HepG2 (cell line): ENCODE results near the gene TRDMT1. TPM values are rescaled to one million over a fixed set of nuclear protein-coding genes. Genes with fewer than 3 reads are reported as not detected.

ENCODE experiments used
- ATAC-seq: fragments of 200-7000 bp; cut with Tn5 transposase; 3 replicates; pipeline ENCODE4 v1.9.1; 2020; ENCODE audit warnings: mild to moderate bottlenecking, moderate library complexity
- BruUV-seq: library from RNA; stranded (reverse); fragments of 400-500 nt; replicated peaks from 2 replicates; lab custom pipeline; 2021; lab: Mats Ljungman, UMichigan
- CTCF ChIA-PET: fragments of 300-600 bp; formaldehyde crosslinking; extraction: SDS; loops from one replicate; lab custom pipeline; 2021; ENCODE audit warnings: low total read pairs, inconsistent platforms, low intra/inter-chr PET ratio; lab: Yijun Ruan, JAX
- POLR2A ChIA-PET: fragments of 350-600 bp; sonication (Branson Sonifier 250); formaldehyde crosslinking; loops from one replicate; lab custom pipeline; 2020; ENCODE audit warnings: antibody characterized with exemption, inconsistent platforms; lab: Yijun Ruan, JAX
- DNase-seq: peaks from one replicate; pipeline ENCODE4 v3.0.0-alpha.2; 2015; ENCODE audit warnings: low spot score
- FAIRE-seq: peaks from 3 replicates; lab custom pipeline; 2011; peaks lifted over from hg19 to GRCh38; lab: Jason Lieb, UNC
- H2AFZ ChIP-seq: one replicate; pipeline ENCODE4 v1.6.1; 2011; ENCODE audit warnings: low read length, inconsistent platforms
- H3K27ac ChIP-seq: fragments of 300-600 bp; 3 replicates; pipeline ENCODE4 v1.8.0; 2011; ENCODE audit warnings: mixed run types, mild to moderate bottlenecking, mixed read lengths, low read length, inconsistent platforms; ENCODE audit not compliant: insufficient read depth; ENCODE audit errors: extremely low read length
- H3K27me3 ChIP-seq, 2 experiments: fragments of 200-600 bp in 1 of 2; 2 replicates in 1 of 2; 3 replicates in 1 of 2; pipeline versions ENCODE4 v1.6.0 to v1.8.0; 2011; ENCODE audit warnings: low read length in 2 of 2, mild to moderate bottlenecking in 2 of 2, moderate library complexity in 2 of 2, inconsistent platforms in 1 of 2; ENCODE audit not compliant: insufficient read depth in 2 of 2, control insufficient read depth in 1 of 2
- H3K36me3 ChIP-seq, 2 experiments: fragments of 200-600 bp in 1 of 2; replicated peaks in 1 of 2; 2 replicates in 1 of 2; 3 replicates in 1 of 2; pipeline versions ENCODE4 v1.5.1 to v1.8.0; 2011; ENCODE audit warnings: low read length in 2 of 2, inconsistent platforms in 1 of 2; ENCODE audit not compliant: insufficient read depth in 2 of 2, control insufficient read depth in 1 of 2
- H3K4me1 ChIP-seq: 2 replicates; pipeline ENCODE4 v1.5.1; 2012; ENCODE audit warnings: low read length, inconsistent platforms; ENCODE audit not compliant: insufficient read depth
- H3K4me2 ChIP-seq: 2 replicates; pipeline ENCODE4 v1.6.0; 2011; ENCODE audit warnings: low read depth, low read length, inconsistent platforms
- H3K4me3 ChIP-seq, 3 experiments: fragments of 200-600 bp in 1 of 3; sonication (generic), shearing (Covaris generic) in 1 of 3; replicated peaks in 1 of 3; 2 replicates each; pipeline ENCODE4 v1.5.1; 2011 to 2016; ENCODE audit warnings: low read length in 3 of 3, inconsistent platforms in 2 of 3, low read depth in 2 of 3, mild to moderate bottlenecking in 2 of 3, control low read depth in 1 of 3, mixed read lengths in 1 of 3; ENCODE audit not compliant: insufficient read depth in 1 of 3
- H3K79me2 ChIP-seq: one replicate; pipeline ENCODE4 v1.6.1; 2011; ENCODE audit warnings: low read length, inconsistent platforms; ENCODE audit not compliant: insufficient read depth
- H3K9ac ChIP-seq: 2 replicates; pipeline ENCODE4 v1.6.0; 2011; ENCODE audit warnings: mild to moderate bottlenecking, low read depth, low read length, inconsistent platforms; ENCODE audit not compliant: insufficient read depth
- H3K9me3 ChIP-seq: 2 replicates; pipeline ENCODE4 v1.5.1; 2012; ENCODE audit warnings: mild to moderate bottlenecking, low read length
- H4K20me1 ChIP-seq: 2 replicates; pipeline ENCODE4 v1.6.0; 2011; ENCODE audit warnings: inconsistent platforms, mild to moderate bottlenecking, low read length, moderate library complexity; ENCODE audit not compliant: insufficient read depth
- CBX1 ChIP-seq: IDR thresholded peaks from one replicate; pipeline ENCODE4 v1.6.1; 2016; ENCODE audit warnings: antibody characterized with exemption, low read depth
- GATAD2A ChIP-seq: IDR thresholded peaks from 2 replicates; pipeline ENCODE4 v1.6.1; 2016
- GTF2F1 ChIP-seq: fragments of 150-350 bp; IDR thresholded peaks from 2 replicates; pipeline ENCODE4 v1.6.1; 2014; ENCODE audit warnings: low read length
- HMG20A ChIP-seq: IDR thresholded peaks from 2 replicates; pipeline ENCODE4 v1.6.1; 2016; ENCODE audit warnings: borderline replicate concordance
- HNF4A ChIP-seq: sonication (generic); formaldehyde crosslinking; IDR thresholded peaks from 2 replicates; pipeline ENCODE4 v1.4.0; 2020; ENCODE audit warnings: missing genetic modification reagents
- HOMEZ ChIP-seq: IDR thresholded peaks from 2 replicates; pipeline ENCODE4 v1.6.1; 2016; ENCODE audit warnings: low read depth
- MAFF ChIP-seq: IDR thresholded peaks from 2 replicates; pipeline ENCODE4 v1.6.1; 2011; ENCODE audit warnings: low read depth, low read length, improper control_type of control experiment
- MAFK ChIP-seq, 2 experiments: IDR thresholded peaks in 1 of 2; conservative IDR thresholded peaks in 1 of 2; 2 replicates each; pipeline ENCODE4 v1.6.1; 2011; ENCODE audit warnings: improper control_type of control experiment in 2 of 2, low read length in 2 of 2
- MYNN ChIP-seq: sonication (generic); formaldehyde crosslinking; IDR thresholded peaks from 2 replicates; pipeline ENCODE4 v1.4.0; 2020; ENCODE audit warnings: mild to moderate bottlenecking, low read depth, missing genetic modification reagents
- PAXIP1 ChIP-seq: sonication (generic); formaldehyde crosslinking; conservative IDR thresholded peaks from 2 replicates; pipeline ENCODE4 v1.4.0; 2020; ENCODE audit warnings: mild to moderate bottlenecking, missing genetic modification reagents, moderate library complexity
- SP4 ChIP-seq: sonication (generic); formaldehyde crosslinking; IDR thresholded peaks from 2 replicates; pipeline ENCODE4 v1.8.1; 2023; ENCODE audit warnings: mild to moderate bottlenecking, missing genetic modification reagents
- TAF1 ChIP-seq: sonication (generic); formaldehyde crosslinking; IDR thresholded peaks from 2 replicates; pipeline ENCODE4 v1.4.0; 2020; ENCODE audit warnings: missing genetic modification reagents
- ZNF580 ChIP-seq: IDR thresholded peaks from 2 replicates; pipeline ENCODE4 v1.6.1; 2016; ENCODE audit warnings: low read depth, borderline replicate concordance
- ZNF597 ChIP-seq: sonication (generic); formaldehyde crosslinking; IDR thresholded peaks from 2 replicates; pipeline ENCODE4 v1.5.0; 2020; ENCODE audit warnings: missing genetic modification reagents
- WGBS: methylation state at CpG from one replicate; pipeline ENCODE4 v1.1.6; 2017; ENCODE audit warnings: low lambda C conversion rate; 5-methylcytosine and 5-hydroxymethylcytosine counted together
- in situ Hi-C: cut with HindIII; loops from 2 replicates; pipeline ENCODE4 v1.10.0; 2017; ENCODE audit warnings: low pct_unique_long_range_greater_than_20kb; ENCODE audit not compliant: extremely low pct_ligation_motif_present
- intact Hi-C: fragments of 100-400 bp; cut with micrococcal nuclease; formaldehyde crosslinking; loops from one replicate; pipeline ENCODE4 v1.10.0; 2022; ENCODE audit not compliant: unreplicated experiment
- polyA plus RNA-seq, 8 experiments: library from polyadenylated mRNA; depleted of rRNA in 3 of 8; stranded (reverse) in 7 of 8; unstranded in 1 of 8; fragments of >200 nt; fragmentation: Illumina TruSeq in 4 of 8; extraction: Trizol in 4 of 8; gene quantifications; 2 replicates each; pipeline versions ENCODE4 v1.2.1 to v1.2.3, GENCODE V29; 2011 to 2016; ENCODE audit warnings: low read depth in 4 of 8, missing spikeins in 1 of 8, mixed read lengths in 1 of 8; ENCODE audit not compliant: insufficient read depth in 1 of 8
- total RNA-seq, 5 experiments: library from RNA; depleted of rRNA; stranded (reverse); fragments of >200 nt; fragmentation: Illumina TruSeq; extraction: Trizol; gene quantifications; 2 replicates each; pipeline ENCODE4 v1.2.3, GENCODE V29; 2016; ENCODE audit warnings: low read depth in 1 of 5
- TF ChIP-seq, protein P1 (sequence below): IDR thresholded peaks from 2 replicates; pipeline ENCODE4 v1.4.0; 2020; ENCODE audit warnings: mild to moderate bottlenecking, missing genetic modification reagents

Gene TRDMT1
- total and polyA plus RNA-seq, 2 of the 13 experiments (the other 11 are each of a cell fraction or from before 2014, with no cell fraction given) = 2.0 to 3.0 TPM

- 29% methylated on average over 1 of the region's 1 CpG for WGBS
- no peak for FAIRE-seq
- no peak overlapping the region for H3K9ac ChIP-seq
- TF ChIP-seq ZNF580 (CRISPR knock-in tag) = no peak
- TF ChIP-seq GATAD2A (CRISPR knock-in tag) = peak; percentile 52; the same call in 1 of the 2 replicates
- TF ChIP-seq HMG20A (CRISPR knock-in tag) = peak; percentile 53; the same call in 1 of the 2 replicates
- no peak for TF ChIP-seq GTF2F1
- TF ChIP-seq MAFK (conservative IDR thresholded peaks at IDR 0.05 in 1 of 2, IDR thresholded peaks at IDR 0.05 in 1 of 2; ENCODE audit: low read length in 2 of 2) = 0 out of 4 replicates have a peak, but pooled peaks of 1 of the 2 experiments have one; percentile 0
- 0 out of 2 replicates have a peak, but pooled peaks have one; percentile 21 for TF ChIP-seq PAXIP1 (CRISPR knock-in tag)
- TF ChIP-seq CBX1 = no peak
- no peak for TF ChIP-seq SP4 (CRISPR knock-in tag)
- no peak for TF ChIP-seq TAF1 (CRISPR knock-in tag)
- peak; percentile 22; the same call in 1 of the 2 replicates for TF ChIP-seq HOMEZ (CRISPR knock-in tag)
- TF ChIP-seq, protein P1, sequence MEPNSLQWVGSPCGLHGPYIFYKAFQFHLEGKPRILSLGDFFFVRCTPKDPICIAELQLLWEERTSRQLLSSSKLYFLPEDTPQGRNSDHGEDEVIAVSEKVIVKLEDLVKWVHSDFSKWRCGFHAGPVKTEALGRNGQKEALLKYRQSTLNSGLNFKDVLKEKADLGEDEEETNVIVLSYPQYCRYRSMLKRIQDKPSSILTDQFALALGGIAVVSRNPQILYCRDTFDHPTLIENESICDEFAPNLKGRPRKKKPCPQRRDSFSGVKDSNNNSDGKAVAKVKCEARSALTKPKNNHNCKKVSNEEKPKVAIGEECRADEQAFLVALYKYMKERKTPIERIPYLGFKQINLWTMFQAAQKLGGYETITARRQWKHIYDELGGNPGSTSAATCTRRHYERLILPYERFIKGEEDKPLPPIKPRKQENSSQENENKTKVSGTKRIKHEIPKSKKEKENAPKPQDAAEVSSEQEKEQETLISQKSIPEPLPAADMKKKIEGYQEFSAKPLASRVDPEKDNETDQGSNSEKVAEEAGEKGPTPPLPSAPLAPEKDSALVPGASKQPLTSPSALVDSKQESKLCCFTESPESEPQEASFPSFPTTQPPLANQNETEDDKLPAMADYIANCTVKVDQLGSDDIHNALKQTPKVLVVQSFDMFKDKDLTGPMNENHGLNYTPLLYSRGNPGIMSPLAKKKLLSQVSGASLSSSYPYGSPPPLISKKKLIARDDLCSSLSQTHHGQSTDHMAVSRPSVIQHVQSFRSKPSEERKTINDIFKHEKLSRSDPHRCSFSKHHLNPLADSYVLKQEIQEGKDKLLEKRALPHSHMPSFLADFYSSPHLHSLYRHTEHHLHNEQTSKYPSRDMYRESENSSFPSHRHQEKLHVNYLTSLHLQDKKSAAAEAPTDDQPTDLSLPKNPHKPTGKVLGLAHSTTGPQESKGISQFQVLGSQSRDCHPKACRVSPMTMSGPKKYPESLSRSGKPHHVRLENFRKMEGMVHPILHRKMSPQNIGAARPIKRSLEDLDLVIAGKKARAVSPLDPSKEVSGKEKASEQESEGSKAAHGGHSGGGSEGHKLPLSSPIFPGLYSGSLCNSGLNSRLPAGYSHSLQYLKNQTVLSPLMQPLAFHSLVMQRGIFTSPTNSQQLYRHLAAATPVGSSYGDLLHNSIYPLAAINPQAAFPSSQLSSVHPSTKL (CRISPR knock-in tag) = peak; percentile 60
- no peak for TF ChIP-seq ZNF597 (CRISPR knock-in tag)
- peak; percentile 13; the same call in 1 of the 2 replicates for TF ChIP-seq MAFF
- TF ChIP-seq MYNN (CRISPR knock-in tag) = no peak
- TF ChIP-seq HNF4A (CRISPR knock-in tag) = peak; percentile 80
- TF ChIP-seq, all 625 proteins: peak for 8
- Histone ChIP-seq H3K36me3 (no peaks in the 10 kb centered on the region), H4K20me1 (no peaks in the 10 kb centered on the region), H3K27ac (no peak overlapping the region), H2AFZ (no peak overlapping the region), H3K79me2 (no peaks in the 10 kb centered on the region), H3K27me3 (no peaks in the 10 kb centered on the region), H3K4me3 (no peak overlapping the region), H3K9me3 (no peaks in the 10 kb centered on the region), H3K4me2 (no peak overlapping the region; the same call in 1 of the 2 replicates), H3K4me1 (peaks cover 24% of the 10 kb centered on the region)
- no TSS peak for BruUV-seq
- intact Hi-C loops = no loop called here
- DNase-seq = peak; percentile 29
- ChIA-PET POLR2A (no interaction called here), CTCF (no interaction called here)
- ATAC-seq = peak; percentile 62
- in situ Hi-C loops = no loop called here
These were observed 56.2 kb downstream of the TRDMT1 start for GRCh38 chr10:17145239-17145638.
